NCI-H128 (cell line): Measurements from ENCODE around the gene TSPAN32.
"Not testable (repeated sequence)": the region's sequence is repeated elsewhere in the genome, so short reads cannot be mapped to it uniquely, and the experiment has no call there.

Source experiments
- DNase-seq: peaks from one replicate; lab custom pipeline; 2025; ENCODE audit not compliant: unreplicated experiment; lab: John Stamatoyannopoulos, UW

The TSPAN32 gene

DNA sequence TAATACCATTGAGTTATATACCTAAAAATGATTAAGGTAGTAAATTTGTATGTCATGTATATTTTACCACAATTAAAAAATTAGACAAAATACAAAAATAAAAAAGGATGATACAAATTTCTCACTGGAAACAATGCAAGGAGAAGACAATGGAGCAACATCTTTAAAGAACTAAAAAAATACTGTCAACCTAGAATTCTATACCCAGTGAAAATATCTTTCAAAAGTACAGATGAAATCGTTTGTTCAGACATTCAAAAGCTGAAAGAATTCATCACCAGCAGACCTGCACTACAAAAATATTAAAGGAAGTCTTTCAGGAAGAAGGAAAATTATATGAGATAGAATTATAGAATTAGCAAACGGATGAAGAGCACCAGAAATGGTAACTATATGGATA lies 21.6 kb upstream of the TSPAN32 start:
- no peak for DNase-seq

DNA sequence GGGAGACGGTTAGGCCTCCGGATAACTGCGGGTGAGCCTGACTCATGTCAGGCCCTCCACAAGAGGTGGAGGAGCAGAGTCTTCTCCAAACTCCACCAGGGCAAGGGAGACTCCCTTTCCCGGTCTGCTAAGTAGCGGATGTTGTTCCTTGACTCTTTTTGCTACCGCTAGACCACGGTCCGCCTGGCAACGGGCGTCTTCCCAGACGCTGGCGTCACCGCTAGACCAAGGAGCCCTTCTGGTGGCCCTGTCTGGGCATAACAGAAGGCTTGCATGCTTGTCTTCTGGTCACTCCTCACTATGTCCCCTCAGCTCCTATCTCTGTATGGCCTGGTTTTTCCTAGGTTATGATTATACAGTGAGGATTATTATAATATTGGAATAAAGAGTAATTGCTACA lies 15.5 kb upstream of the TSPAN32 start:
- DNase-seq: not testable (repeated sequence)

DNA sequence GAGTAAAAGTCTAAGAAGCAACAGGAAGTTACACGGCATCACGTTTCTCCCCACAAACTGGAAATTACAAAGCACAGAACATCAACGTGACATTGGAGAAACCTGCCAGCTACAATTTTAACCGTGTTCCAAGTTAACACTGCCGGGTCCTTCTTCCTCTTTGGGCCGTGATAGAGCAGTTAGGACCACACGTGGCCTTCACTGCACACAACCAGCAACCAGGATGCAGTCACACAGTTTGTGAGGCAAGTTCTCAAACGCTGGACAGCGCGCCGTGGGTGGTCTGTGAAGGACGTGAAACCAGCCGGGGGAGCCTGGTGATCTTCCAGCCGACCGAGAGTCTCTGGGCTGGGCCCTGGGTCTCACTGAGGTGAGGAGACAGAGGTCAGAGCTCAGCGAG lies 14.7 kb upstream of the TSPAN32 start:
- DNase-seq: no peak

DNA sequence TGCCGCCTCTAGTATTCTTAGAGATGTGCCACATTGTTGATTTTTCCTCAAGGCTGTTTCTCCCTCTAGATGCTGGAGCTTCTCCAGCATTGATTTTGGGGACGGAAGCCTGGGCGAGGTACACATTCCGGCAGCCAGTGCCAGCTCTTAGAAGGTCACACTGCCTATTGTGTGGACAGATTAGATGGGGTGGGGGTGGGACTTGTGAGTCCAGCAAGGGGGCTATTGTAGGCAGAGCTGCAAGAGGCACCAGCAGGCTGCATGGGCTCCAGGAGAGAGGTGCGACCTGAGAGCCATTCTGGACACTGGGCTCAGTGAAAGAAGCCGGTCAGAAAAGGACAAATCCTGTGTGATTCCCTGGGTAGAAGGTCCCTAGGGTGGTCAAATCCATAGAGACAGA lies 12.5 kb upstream of the TSPAN32 start:
- no peak for DNase-seq

DNA sequence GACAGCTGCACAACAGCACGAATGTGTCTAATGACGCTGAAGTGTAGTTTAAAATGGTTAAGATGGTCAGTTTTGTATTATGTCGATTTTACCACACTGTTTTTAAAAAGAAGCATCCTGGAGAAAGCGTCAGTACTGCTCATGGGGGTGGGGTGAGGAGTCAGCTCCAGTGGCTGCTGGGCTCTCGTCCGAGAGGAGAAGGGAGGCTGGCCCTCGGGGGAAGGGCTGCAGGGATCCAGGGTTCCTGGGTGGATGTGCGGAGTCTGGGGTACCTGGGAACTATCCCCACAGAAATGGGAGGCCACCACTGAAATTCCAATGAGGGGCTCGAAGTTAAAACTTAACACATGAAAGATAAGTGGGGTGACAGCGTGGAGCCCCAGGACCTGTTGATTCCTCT lies 12.0 kb upstream of the TSPAN32 start:
- DNase-seq: no peak

DNA sequence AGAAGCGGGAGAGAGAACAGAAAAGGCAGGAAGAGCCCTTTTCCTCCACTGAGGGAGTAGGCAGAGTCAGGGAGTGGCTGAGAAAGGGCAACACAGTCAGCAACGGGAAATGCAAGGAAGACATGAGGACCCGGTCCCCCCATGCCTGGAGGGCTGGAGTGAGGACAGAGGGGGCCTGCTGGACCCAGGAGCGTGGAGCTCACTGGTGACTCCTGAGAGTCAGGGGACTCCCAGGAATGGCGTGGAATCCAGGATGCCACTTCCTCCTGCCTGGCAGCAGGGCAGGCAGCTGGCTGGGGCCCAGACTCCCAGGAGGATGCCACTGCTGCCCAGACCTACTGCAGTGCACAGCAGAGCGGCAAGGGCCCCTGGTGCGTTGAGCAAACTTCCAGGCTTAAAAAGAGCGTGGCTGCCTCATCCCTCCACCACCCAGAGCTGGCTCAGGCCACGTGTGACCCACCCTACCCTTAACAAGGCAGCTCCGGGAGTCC lies 11.4 kb upstream of the TSPAN32 start:
- no peak for DNase-seq

DNA sequence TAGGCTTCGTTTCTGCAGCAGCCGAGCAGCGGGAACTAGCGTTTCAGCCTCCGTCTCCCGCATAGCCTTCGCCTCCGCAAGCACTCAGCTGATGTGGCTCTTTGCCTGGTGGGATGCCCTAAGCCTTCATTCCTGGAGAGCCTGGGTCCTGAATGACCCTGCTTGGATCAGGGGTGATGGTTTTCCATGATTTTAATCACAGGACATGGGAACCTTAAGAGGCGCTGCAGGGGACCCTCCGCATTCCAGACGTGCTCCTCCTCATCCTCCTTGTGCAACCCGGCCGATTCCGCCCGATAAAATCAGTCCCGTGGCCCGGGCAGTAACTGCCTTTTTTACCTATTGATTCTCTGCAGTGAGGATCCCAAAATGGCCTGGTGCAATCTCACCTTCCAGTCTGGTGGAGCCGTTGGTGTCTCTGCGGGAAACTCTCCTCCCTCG lies 8.3 kb upstream of the TSPAN32 start:
- no peak for DNase-seq

DNA sequence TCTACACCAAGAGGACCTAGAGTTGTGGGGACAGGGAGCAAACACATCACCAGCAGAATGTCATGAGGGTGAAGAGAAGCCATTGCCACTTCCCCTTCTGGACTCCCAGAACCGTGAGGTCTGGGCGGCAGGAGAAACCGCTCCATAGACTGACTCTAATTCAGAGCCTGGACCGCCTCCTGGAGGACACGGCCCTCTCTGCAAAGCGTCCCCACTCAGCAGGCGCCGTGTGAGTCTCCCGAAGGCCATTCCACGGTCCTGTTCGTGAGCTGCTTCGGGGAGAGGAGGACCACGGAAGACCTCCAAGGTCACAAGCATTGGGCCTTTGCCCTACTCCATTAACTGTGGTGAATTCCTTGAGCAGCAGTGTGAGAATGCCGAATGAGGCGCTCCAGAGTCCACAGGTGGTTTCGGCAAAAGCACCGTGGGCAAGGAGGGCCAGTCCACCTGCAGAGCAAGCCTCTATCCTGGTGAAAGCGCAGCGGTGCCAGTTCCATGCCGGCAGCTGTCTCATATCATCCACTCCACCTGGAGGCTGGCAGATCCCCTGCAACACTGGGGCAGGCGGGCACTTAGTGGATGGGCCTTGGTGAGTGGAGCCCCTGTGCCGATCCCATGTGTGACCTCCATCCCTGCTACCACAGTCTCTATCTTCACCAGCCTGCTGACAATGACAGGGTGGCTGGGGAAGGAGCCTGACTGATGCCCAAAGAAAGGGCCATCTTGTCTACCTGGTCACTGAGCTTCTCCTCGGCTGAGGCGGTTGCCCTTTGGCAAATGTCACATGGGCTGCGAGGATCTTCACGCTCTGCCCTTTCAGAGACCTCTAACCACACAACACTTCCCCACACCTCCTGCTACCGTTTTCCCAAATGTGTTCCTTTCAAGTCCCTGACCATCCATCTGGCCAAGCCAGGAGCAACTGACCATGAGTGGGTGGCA lies 7.6 kb upstream of the TSPAN32 start:
- DNase-seq: no peak

DNA sequence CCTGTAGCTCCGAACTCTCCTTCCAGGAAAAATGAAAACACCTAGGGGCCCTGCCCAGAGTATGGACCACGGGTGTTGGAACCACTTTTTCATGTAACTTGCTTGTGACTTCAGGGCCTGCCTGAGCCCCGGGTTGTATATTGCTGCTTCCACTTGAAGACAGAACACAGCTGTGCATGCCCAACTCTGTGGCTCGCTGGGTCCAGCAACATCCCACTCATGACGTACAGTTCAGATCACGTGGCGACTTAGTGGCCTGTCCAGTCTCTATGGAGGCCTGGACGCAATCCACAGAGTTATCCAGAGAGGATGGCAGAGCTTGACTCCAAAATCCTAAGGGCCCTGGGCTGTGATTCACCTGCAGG lies 6.9 kb upstream of the TSPAN32 start:
- no peak for DNase-seq

DNA sequence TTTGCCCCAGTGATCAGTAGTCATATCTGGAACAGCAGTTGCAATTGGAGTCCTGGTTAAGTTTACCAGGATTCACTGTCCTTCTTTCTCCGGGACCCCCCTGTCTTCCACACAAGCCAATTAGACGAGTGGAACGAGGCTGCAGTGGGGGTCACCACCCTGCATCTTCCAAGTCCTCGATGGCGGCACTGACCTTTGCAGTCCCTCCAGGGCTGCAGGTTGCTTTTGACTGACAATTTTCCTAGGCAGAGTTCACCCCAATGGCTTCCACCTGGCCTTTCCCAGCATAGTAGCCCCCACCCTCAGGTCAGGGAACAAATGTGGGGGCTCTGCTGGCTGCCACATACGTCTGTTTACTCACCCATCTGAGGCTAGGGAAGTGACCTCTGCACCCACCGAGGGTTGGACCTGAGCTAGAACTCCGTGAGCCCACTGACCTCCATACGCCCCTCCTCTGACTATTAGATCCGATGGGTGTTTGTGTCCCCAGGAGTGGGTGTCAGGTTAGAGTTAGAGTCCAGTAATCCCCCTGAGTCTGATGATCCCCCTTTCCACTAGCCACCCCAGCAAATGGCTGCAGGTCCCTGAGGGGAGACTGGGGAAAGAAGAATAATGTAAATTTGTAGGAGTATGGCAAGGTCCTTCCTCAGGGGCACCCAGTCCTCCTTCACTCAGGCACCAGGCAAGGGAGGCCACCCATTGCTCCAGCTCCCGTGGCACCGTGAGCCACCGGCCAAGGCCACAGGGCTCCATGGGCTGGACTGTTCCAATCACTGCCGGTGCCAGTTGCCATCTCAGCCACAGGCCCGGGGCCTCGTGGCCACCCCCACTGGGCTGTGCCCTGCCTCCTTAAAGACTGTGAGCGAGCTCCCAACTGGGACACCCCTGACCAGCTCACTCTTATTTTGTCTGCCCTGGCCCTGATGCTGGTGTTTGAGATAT lies 5.6 kb upstream of the TSPAN32 start:
- no peak for DNase-seq

DNA sequence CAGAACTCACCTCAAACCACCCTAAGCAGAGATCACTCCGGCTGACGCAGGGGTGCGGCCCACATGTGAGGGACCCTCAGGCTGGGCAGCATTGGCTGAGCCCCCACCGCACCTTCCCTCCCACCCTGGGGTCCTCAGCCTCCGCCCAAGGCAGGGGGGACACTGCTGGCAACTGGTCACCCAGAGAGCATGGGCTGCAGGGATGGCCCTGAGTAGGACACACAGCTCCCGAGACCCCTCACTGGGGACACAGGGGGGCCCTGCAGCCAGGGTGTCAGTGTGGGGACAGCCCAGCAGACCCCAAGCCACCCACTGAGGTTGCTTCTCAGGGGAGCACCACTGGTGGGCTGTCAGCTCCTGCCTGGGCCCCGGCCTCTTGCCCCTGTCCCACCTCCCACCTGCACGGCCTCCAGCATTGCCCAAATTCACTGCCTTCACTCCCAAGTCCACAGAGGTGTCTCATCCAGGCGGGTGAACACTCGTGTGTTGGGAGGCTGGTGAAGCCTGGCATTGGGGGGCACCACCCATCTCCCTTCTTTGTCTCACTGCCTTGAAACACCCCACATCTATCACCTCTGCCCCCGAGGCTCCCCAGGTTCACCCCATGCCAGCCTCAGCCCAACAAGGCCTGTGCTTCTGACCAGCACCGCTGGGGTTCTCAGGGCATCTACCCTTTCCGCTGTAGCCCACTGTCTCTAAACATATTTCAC lies 4.7 kb upstream of the TSPAN32 start:
- no peak for DNase-seq

DNA sequence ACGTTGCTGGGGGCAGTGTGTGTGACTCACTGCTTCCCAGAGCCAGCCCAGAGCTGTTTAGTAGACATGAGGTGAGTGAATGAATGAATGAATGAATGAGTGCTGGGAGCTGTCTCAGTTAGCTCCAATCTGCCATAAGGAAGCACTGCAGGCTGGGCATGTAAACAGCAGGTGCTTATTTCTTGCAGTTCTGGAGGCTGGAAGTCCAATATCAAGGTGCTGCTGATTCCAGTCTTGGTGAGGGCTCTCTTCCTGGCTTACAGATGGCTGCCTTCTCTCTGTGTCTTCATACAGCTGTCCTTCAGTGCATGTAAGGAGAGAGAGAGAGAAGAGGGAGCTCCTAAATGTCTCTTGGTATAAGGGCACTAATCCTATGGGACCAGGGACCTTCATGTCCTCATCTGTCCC lies 4.2 kb upstream of the TSPAN32 start:
- DNase-seq: no peak

DNA sequence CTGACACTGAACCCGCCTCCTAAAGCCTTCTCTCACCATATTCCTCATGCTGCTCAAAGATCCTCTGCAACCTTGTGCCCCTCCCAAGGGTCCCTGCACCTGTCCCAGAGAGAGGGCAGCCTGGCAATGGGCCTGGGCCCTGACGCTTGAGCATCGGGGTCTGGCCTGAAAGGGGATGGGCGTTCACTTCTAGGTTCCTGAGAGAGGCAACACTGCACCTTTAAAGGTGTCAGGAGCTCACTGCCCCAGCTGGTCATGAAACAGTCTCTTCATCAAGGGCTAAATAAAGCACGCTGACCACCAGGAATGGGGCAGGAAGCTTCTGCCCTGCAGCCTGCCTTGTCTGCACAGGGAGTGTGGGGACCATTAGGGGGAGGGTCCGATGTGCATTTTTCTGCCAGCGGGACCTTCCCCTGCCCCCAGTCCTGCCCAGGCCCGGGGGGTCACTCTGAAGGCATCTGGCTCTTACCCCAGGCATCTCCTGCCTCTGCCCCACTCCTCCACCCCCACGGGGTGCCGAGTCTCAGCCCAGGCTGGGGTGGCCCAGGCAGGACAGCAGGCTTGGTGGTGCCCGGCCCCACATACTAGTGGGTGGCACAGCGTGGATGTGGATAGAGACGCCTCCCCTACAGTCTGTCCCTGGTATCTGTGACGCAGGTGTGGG lies 3.5 kb upstream of the TSPAN32 start:
- DNase-seq: no peak

DNA sequence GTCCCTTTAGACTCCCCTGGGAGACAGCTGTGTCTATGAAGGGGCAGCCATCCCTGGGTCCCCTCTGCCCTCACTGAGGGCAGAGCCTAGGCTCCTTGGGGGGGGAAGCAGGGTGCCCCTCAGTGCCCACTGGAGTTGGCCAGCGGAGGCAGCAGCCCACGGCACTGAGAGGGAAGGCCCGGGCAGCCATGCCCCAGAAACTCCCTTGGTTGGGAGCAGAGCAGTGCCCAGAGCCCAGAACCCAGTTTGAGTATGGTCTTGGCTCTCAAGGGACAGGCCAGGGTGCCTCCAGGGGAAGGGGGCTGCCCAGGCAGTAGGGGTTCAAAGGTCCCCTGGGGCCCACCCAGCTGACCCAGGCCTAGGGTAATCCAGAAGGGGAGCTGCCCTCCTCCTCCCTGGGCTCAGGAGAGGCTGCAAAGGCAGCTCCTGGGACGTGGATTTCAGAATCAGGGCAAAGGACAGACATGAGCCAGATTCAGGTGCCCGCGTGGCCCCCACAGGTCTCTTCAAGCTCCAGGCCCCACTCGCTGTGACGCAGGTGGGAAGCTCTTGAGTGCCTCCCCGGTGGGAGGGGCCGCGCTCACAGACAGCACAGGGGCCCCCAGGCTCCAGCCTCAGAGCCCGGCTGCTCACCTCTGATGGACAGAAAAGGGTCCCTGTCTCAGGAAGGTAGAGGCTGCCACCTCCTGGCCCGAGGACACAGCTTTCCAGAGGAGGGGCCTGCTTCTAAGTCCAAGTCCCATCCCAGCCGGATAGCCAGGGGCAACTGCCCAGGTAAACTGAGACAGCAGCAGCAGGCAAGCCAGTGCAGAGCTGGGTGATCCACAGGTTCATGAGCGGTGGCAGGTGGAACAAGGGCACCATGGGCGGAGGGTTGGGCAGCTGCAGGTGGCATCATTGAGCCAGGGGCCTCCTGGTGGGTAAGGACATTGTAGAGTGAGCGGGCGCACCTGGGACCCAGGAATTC lies 2.7 kb upstream of the TSPAN32 start:
- no peak for DNase-seq

DNA sequence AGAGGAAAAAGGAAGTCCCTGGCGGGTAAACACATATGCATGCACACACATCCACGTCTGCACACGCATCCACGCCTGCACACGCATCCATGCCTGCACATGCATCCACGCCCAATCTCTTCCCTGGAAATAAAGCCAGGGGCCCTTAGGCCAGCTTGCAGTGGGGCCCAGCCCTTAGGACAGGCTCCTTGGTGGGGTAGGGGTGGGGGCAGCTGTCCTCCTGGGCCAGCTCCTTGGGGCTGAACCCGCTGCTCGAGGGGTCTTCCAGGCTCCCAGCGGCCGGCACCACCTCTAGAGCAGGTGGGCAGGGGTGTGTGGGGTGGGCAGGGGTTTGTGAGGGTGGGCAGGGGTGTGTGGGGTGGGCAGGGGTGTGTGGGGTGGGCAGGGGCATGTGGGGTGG lies 2.0 kb upstream of the TSPAN32 start:
- DNase-seq: no peak

DNA sequence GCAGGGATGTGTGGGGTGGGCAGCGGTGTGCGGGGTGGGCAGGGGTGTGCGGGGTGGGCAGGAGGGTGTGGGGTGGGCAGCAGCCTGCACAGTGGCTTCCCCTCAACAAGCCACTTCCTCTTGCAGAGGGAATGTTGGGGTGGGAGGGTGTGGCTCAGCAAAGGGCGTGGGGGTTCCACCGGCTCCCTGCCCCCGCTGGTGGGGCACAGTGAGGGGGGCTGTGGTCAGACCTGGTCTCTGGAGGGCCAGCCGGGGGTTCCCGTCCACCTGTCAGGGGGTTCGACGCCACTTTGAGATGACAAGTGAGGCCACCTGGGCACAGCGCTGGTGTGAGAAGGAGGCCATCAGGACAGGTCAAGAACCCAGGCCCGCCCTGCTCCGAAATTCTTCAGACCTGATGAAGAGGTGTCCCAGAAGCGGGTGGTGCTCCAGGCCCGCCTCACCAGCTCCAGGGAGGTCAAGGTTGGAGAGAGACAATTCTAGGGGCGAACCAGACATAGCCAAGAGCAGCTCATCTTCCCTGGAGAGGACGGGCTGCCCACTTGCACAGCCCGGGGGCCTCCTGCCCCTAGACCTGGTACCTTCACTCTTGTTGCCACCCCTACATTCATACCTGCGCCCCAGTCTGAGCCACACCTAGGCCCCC lies 1.4 kb upstream of the TSPAN32 start:
- no peak for DNase-seq

DNA sequence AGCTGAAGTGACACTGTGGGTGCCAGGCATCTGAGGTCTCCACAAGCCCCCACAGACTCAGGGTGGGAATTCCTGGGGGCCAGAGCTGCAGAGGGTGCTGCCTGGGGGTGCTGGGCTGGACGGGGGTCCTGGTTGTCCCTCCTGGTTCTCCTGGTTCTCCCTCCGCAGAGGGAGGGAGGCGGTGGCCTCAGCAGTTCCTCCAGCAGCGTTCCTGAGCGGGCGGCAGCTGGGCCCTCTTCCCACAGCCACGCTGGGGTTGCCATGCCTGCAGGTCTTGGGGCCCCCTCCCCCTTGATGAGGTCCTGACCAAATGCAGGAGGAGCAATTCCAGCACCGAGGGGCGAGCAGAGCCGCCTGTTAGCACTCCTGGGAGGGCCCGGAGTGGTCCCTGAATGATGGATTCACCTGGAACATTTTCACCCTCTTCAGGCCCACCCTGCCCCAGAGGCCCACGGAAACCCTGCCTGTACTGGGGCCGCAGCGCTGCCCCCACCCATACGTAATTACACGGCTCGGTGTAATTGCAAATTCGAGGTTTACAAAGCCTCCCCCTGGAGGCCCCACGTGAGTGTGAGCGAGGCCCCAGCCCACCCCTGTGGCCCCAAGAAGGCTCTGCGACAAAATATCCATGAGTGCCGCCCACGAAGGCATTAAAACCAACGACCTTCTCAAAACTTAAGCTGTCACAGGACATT lies 730 bp upstream of the TSPAN32 start:
- no peak for DNase-seq

DNA sequence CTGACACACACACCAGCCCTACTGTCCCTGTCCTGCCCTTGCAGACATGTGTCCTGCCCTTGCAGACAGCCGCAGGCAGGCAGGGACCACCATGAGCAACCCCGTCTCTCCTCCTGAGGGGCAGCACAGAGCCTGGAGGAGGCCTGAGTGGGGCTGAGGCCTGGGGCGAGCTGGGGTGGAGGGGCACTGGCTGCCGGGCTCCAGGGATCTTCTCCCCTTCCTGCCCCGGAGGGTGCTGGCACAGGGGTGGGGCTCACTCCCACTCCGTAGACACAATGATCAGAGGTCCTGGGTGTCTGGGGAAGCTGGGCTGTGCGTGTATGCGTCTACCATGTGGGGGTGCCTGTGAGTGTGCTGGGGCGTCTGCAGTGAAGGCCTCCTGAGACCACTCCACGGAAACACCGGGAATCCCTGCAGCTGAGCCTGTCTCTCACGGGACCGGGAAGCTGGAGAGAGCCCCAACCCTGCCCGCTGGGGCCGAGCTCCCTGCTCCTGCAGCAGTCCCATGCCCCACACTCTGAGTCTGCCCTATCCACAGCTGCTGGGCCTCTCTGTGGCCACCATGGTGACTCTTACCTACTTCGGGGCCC lies 588 bp downstream of the TSPAN32 start:
- DNase-seq: no peak
